Measurements from ENCODE around the gene HEBP1.
"Not testable (repeated sequence)": the region's sequence is repeated elsewhere in the genome, so short reads cannot be mapped to it uniquely, and the experiment has no call there.

HEBP1 gene

GRCh38 chr12:13036881-13037280 is 36.8 kb upstream of the HEBP1 start:
- Histone ChIP-seq H3K9me3 (ENCODE audit: control insufficient read depth, insufficient read depth, low read length) (no peaks in the 10 kb centered on the region), H3K4me1 (ENCODE audit: control insufficient read depth, insufficient read depth, low read length) (no peaks in the 10 kb centered on the region; the same call in 1 of the 2 replicates), H3K27me3 (ENCODE audit: control insufficient read depth, insufficient read depth, low read length) (no peaks in the 10 kb centered on the region), H3K9ac (ENCODE audit: low read depth, low read length) (no peak overlapping the region), H3K27ac (ENCODE audit: low read depth, low read length) (no peak overlapping the region), H3K4me3 (ENCODE audit: low read depth, low read length) (no peak overlapping the region), H3K36me3 (ENCODE audit: control insufficient read depth, insufficient read depth, low read length) (no peaks in the 10 kb centered on the region)

GRCh38 chr12:13035335-13035734 is 35.3 kb upstream of the HEBP1 start:
- not testable (repeated sequence) for H3K9me3 ChIP-seq (ENCODE audit: control insufficient read depth, insufficient read depth, low read length); H3K36me3 ChIP-seq (ENCODE audit: control insufficient read depth, insufficient read depth, low read length); H3K27me3 ChIP-seq (ENCODE audit: control insufficient read depth, insufficient read depth, low read length); H3K27ac ChIP-seq (ENCODE audit: low read depth, low read length); H3K4me3 ChIP-seq (ENCODE audit: low read depth, low read length); H3K9ac ChIP-seq (ENCODE audit: low read depth, low read length)
- H3K4me1 ChIP-seq (ENCODE audit: control insufficient read depth, insufficient read depth, low read length), result peaks cover 13% of the 10 kb centered on the region

- no peak overlapping the region for H3K4me3 ChIP-seq (ENCODE audit: low read depth, low read length)
- H3K27me3 ChIP-seq (ENCODE audit: control insufficient read depth, insufficient read depth, low read length), result no peaks in the 10 kb centered on the region
- no peaks in the 10 kb centered on the region for H3K9me3 ChIP-seq (ENCODE audit: control insufficient read depth, insufficient read depth, low read length)
- H3K4me1 ChIP-seq (ENCODE audit: control insufficient read depth, insufficient read depth, low read length), result peaks cover 29% of the 10 kb centered on the region
- no peaks in the 10 kb centered on the region for H3K36me3 ChIP-seq (ENCODE audit: control insufficient read depth, insufficient read depth, low read length)
- no peak overlapping the region for H3K9ac ChIP-seq (ENCODE audit: low read depth, low read length)
- H3K27ac ChIP-seq (ENCODE audit: low read depth, low read length), result no peak overlapping the region
Measured at GRCh38 chr12:13033476-13033875, 33.4 kb upstream of the HEBP1 start.

GRCh38 chr12:13032164-13032563 is 32.1 kb upstream of the HEBP1 start:
- H3K4me3 ChIP-seq (ENCODE audit: low read depth, low read length), result no peak overlapping the region
- H3K27ac ChIP-seq (ENCODE audit: low read depth, low read length), result no peak overlapping the region
- H3K36me3 ChIP-seq (ENCODE audit: control insufficient read depth, insufficient read depth, low read length), result no peaks in the 10 kb centered on the region
- H3K4me1 ChIP-seq (ENCODE audit: control insufficient read depth, insufficient read depth, low read length), result peaks cover 34% of the 10 kb centered on the region
- H3K9me3 ChIP-seq (ENCODE audit: control insufficient read depth, insufficient read depth, low read length), result no peaks in the 10 kb centered on the region
- H3K27me3 ChIP-seq (ENCODE audit: control insufficient read depth, insufficient read depth, low read length), result no peaks in the 10 kb centered on the region
- H3K9ac ChIP-seq (ENCODE audit: low read depth, low read length), result no peak overlapping the region

GRCh38 chr12:13030541-13031291 is 30.7 kb upstream of the HEBP1 start:
- Histone ChIP-seq H3K27ac (ENCODE audit: low read depth, low read length) (no peak overlapping the region), H3K27me3 (ENCODE audit: control insufficient read depth, insufficient read depth, low read length) (no peaks in the 10 kb centered on the region), H3K9ac (ENCODE audit: low read depth, low read length) (no peak overlapping the region), H3K9me3 (ENCODE audit: control insufficient read depth, insufficient read depth, low read length) (no peaks in the 10 kb centered on the region), H3K4me1 (ENCODE audit: control insufficient read depth, insufficient read depth, low read length) (peaks cover 34% of the 10 kb centered on the region), H3K4me3 (ENCODE audit: low read depth, low read length) (no peak overlapping the region), H3K36me3 (ENCODE audit: control insufficient read depth, insufficient read depth, low read length) (no peaks in the 10 kb centered on the region)

GRCh38 chr12:13028825-13029570 is 28.9 kb upstream of the HEBP1 start:
- Histone ChIP-seq H3K27ac (ENCODE audit: low read depth, low read length) (peak overlapping the region; percentile 63), H3K9me3 (ENCODE audit: control insufficient read depth, insufficient read depth, low read length) (no peaks in the 10 kb centered on the region), H3K4me3 (ENCODE audit: low read depth, low read length) (no peak overlapping the region), H3K9ac (ENCODE audit: low read depth, low read length) (no peak overlapping the region), H3K4me1 (ENCODE audit: control insufficient read depth, insufficient read depth, low read length) (peaks cover 34% of the 10 kb centered on the region), H3K27me3 (ENCODE audit: control insufficient read depth, insufficient read depth, low read length) (no peaks in the 10 kb centered on the region), H3K36me3 (ENCODE audit: control insufficient read depth, insufficient read depth, low read length) (no peaks in the 10 kb centered on the region)

- no peaks in the 10 kb centered on the region for H3K27me3 ChIP-seq (ENCODE audit: control insufficient read depth, insufficient read depth, low read length)
- H3K36me3 ChIP-seq (ENCODE audit: control insufficient read depth, insufficient read depth, low read length), result no peaks in the 10 kb centered on the region
- no peak overlapping the region for H3K9ac ChIP-seq (ENCODE audit: low read depth, low read length)
- peaks cover 34% of the 10 kb centered on the region for H3K4me1 ChIP-seq (ENCODE audit: control insufficient read depth, insufficient read depth, low read length)
- no peak overlapping the region for H3K4me3 ChIP-seq (ENCODE audit: low read depth, low read length)
- no peaks in the 10 kb centered on the region for H3K9me3 ChIP-seq (ENCODE audit: control insufficient read depth, insufficient read depth, low read length)
- H3K27ac ChIP-seq (ENCODE audit: low read depth, low read length), result no peak overlapping the region
Measured at GRCh38 chr12:13027508-13027907, 27.4 kb upstream of the HEBP1 start.

GRCh38 chr12:13027032-13027431 is 27.0 kb upstream of the HEBP1 start:
- Histone ChIP-seq H3K36me3 (ENCODE audit: control insufficient read depth, insufficient read depth, low read length) (no peaks in the 10 kb centered on the region), H3K9me3 (ENCODE audit: control insufficient read depth, insufficient read depth, low read length) (no peaks in the 10 kb centered on the region)

GRCh38 chr12:13026286-13026685 is 26.2 kb upstream of the HEBP1 start:
- Histone ChIP-seq H3K4me3 (ENCODE audit: low read depth, low read length) (no peak overlapping the region), H3K9me3 (ENCODE audit: control insufficient read depth, insufficient read depth, low read length) (no peaks in the 10 kb centered on the region), H3K27ac (ENCODE audit: low read depth, low read length) (no peak overlapping the region), H3K4me1 (ENCODE audit: control insufficient read depth, insufficient read depth, low read length) (peaks cover 30% of the 10 kb centered on the region), H3K9ac (ENCODE audit: low read depth, low read length) (no peak overlapping the region), H3K36me3 (ENCODE audit: control insufficient read depth, insufficient read depth, low read length) (no peaks in the 10 kb centered on the region), H3K27me3 (ENCODE audit: control insufficient read depth, insufficient read depth, low read length) (no peaks in the 10 kb centered on the region)

More at GRCh38 chr12:13027032-13027431, 27.0 kb upstream of the HEBP1 start:
- Histone ChIP-seq H3K4me3 (ENCODE audit: low read depth, low read length) (no peak overlapping the region), H3K9ac (ENCODE audit: low read depth, low read length) (no peak overlapping the region), H3K4me1 (ENCODE audit: control insufficient read depth, insufficient read depth, low read length) (peaks cover 34% of the 10 kb centered on the region), H3K27me3 (ENCODE audit: control insufficient read depth, insufficient read depth, low read length) (no peaks in the 10 kb centered on the region), H3K27ac (ENCODE audit: low read depth, low read length) (no peak overlapping the region)

- Histone ChIP-seq H3K9me3 (ENCODE audit: control insufficient read depth, insufficient read depth, low read length) (no peaks in the 10 kb centered on the region), H3K4me3 (ENCODE audit: low read depth, low read length) (no peak overlapping the region), H3K4me1 (ENCODE audit: control insufficient read depth, insufficient read depth, low read length) (peaks cover 14% of the 10 kb centered on the region), H3K9ac (ENCODE audit: low read depth, low read length) (no peak overlapping the region), H3K36me3 (ENCODE audit: control insufficient read depth, insufficient read depth, low read length) (no peaks in the 10 kb centered on the region), H3K27ac (ENCODE audit: low read depth, low read length) (no peak overlapping the region), H3K27me3 (ENCODE audit: control insufficient read depth, insufficient read depth, low read length) (no peaks in the 10 kb centered on the region)
Measured at GRCh38 chr12:13024531-13024916, 24.5 kb upstream of the HEBP1 start.

GRCh38 chr12:13023811-13024530 is 23.9 kb upstream of the HEBP1 start:
- Histone ChIP-seq H3K9ac (ENCODE audit: low read depth, low read length) (no peak overlapping the region), H3K36me3 (ENCODE audit: control insufficient read depth, insufficient read depth, low read length) (no peaks in the 10 kb centered on the region), H3K4me3 (ENCODE audit: low read depth, low read length) (no peak overlapping the region), H3K27me3 (ENCODE audit: control insufficient read depth, insufficient read depth, low read length) (no peaks in the 10 kb centered on the region), H3K4me1 (ENCODE audit: control insufficient read depth, insufficient read depth, low read length) (peaks cover 8% of the 10 kb centered on the region), H3K27ac (ENCODE audit: low read depth, low read length) (no peak overlapping the region), H3K9me3 (ENCODE audit: control insufficient read depth, insufficient read depth, low read length) (no peaks in the 10 kb centered on the region)

All from HUES48 (cell line).